ENCODE data around the gene CNOT6L. TPM values are rescaled to one million over a fixed set of nuclear protein-coding genes. Genes with fewer than 3 reads are reported as not detected.
"Not testable (repeated sequence)": the region's sequence is repeated elsewhere in the genome, so short reads cannot be mapped to it uniquely, and the experiment has no call there.

The CNOT6L gene
- total RNA-seq, 1 experiment from 2014 or later = 2.1 TPM

DNA sequence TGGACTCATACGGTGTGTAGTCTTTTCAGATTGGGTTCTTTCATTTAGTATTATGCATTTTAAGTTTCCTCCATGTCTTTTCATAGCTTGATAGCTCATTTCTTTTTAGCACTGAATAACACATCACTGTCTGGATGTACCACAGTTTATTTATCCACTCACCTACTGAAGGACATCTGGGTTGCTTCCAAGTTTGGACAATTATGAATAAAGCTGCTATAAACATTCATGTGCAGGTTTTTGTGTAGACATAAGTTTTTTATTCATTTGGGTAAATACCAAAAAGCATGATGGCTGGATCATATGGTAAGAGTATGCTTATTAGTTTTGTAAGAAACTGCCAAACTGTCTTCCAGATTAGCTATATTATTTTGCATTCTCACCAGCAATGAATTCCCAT, 29.0 kb downstream of the CNOT6L start:
- in situ Hi-C loops (cut with HindIII; ENCODE audit: low pct_unique_long_range_greater_than_20kb, low sequenced_read_pairs) = no loop called here
- no peak for DNase-seq (ENCODE audit: low read depth)

DNA sequence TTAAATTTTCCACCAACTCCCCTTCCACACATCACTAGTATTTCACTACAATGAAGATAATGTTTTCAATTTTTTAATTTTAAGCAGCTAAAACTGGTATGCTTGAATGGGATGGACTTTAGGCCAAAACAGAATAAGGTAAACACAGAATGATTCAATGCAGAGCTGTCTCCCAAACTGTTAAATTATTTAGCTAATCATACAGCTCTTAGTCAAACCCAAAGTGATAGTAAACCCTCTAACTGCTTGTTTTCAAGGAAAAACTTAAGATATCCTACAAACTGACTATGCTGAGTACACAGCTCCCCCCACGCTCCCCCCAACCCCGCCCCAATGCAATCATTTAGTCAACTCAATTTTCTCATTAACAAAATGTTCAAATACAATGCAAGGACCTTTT, 30.2 kb downstream of the CNOT6L start:
- in situ Hi-C loops (cut with HindIII; ENCODE audit: low pct_unique_long_range_greater_than_20kb, low sequenced_read_pairs) = no loop called here
- no peak for DNase-seq (ENCODE audit: low read depth)

DNA sequence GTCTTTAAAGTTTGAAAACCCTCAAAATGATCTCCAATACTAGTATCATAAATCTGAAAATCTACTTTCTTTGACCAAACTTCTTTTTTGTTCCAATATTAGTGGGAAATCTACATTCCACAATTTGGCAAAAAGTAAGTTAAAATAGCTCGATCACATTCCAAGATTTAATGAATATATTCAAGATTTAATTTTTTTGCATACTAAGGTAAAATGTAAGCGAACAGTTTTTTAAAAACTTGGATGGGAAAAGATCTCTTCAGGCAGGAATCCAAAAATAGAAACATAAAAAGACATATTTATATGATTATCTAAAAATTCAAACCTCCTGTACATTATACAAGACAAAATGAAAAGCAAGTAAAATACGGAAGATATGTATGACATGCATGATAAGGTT, 31.2 kb downstream of the CNOT6L start:
- in situ Hi-C loops (cut with HindIII; ENCODE audit: low pct_unique_long_range_greater_than_20kb, low sequenced_read_pairs) = no loop called here
- no peak for DNase-seq (ENCODE audit: low read depth)

GRCh38 chr4:77785669-77786068, 33.5 kb downstream of the CNOT6L start:
- no peak for DNase-seq (ENCODE audit: low read depth)

DNA sequence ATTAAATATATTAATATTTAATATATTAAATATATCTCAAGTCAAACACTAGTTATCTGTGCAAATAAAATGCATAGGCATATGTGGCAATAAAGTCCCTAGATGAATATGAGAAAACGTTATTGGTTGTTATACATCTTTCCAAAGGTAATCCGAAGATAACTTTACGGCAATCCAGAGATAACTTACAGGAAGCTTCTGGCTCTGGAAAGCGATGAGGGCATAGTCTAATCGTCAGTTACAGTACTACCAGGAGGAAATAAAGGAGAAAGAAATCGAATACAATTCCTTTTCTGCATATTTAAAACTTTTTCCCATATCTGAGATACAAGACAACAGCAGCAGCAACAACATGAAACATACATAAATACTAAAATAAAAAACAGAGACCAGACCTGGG, 35.3 kb downstream of the CNOT6L start:
- in situ Hi-C loops (cut with HindIII; ENCODE audit: low pct_unique_long_range_greater_than_20kb, low sequenced_read_pairs) = no loop called here
- DNase-seq (ENCODE audit: low read depth) = no peak

More at GRCh38 chr4:77785669-77786068, 33.5 kb downstream of the CNOT6L start:
- in situ Hi-C loops (cut with HindIII; ENCODE audit: low pct_unique_long_range_greater_than_20kb, low sequenced_read_pairs) = no loop called here

GRCh38 chr4:77782102-77782835, 36.9 kb downstream of the CNOT6L start:
- in situ Hi-C loops (cut with HindIII; ENCODE audit: low pct_unique_long_range_greater_than_20kb, low sequenced_read_pairs) = no loop called here
- DNase-seq (ENCODE audit: low read depth) = no peak

GRCh38 chr4:77780762-77781161, 38.4 kb downstream of the CNOT6L start:
- in situ Hi-C loops (cut with HindIII; ENCODE audit: low pct_unique_long_range_greater_than_20kb, low sequenced_read_pairs); DNase-seq (ENCODE audit: low read depth): not testable (repeated sequence)

DNA sequence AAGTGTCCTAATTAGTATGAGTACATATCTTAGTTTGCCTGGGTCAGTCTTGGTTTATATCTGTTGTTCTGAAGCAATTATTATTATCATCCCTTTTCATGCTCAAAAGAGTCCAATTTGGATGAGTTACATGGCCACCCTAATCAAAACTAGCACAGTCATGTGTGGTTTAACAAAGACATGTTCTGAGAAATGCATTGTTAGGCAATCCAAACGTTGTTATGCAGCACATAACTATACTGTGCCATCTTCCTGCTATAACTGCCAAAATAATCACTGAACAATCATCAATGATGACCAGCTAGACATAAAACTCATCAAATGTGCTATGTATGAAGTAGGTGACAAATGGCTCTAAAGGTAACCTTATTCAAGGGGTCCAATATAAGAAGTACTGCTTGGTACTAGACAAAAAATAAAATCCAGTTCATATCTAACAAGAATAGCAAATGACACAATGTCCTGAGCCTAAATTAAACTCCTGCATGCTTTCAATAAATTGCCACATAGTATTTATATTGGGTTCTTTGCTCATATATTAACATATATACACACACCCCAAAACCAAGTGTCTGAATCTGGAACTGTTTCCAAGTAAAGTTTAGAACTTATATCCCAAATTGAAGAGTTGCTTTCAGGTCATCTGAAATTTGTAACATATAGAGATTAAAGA, 41.9 kb downstream of the CNOT6L start:
- no peak for DNase-seq (ENCODE audit: low read depth)
- in situ Hi-C loops (cut with HindIII; ENCODE audit: low pct_unique_long_range_greater_than_20kb, low sequenced_read_pairs) = no loop called here

GRCh38 chr4:77776182-77777134, 42.7 kb downstream of the CNOT6L start:
- DNase-seq (ENCODE audit: low read depth) = no peak
- in situ Hi-C loops (cut with HindIII; ENCODE audit: low pct_unique_long_range_greater_than_20kb, low sequenced_read_pairs) = no loop called here

DNA sequence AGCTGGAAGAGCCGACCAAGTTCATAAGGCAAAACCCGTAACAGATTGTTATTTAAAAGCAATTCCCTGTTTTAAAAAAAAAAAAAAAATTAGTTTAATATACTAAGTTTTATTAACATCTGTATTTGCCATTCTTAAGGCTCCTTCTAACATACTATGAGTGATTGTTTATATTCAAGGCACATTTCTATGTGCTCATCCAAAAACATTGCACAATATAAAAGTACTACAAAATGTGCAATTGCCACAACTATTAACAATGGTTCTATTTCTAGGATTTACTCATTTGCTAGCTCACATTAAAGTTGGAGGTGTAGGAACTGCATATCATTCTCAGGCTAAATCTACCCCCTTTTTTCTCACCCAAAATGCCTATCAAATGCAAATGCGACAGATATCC, 46.1 kb downstream of the CNOT6L start:
- no peak for DNase-seq (ENCODE audit: low read depth)
- in situ Hi-C loops (cut with HindIII; ENCODE audit: low pct_unique_long_range_greater_than_20kb, low sequenced_read_pairs) = no loop called here

DNA sequence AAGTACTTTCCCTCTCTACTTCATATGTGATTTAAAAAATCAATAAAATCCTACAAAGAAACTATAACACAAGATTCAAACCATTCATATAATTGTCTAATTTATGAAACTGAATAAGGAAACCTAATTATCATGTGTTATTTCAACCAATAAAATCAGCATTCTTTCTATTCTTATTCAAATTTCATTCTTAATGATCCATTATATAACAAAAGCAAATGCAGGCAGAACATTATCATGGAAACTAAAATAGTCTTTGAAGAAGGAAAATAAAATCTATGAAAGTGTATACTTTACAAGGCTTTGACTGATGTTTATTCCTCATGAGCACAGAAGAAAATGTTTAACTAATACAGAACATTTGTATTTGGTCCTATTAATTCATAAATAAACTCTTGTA, 47.6 kb downstream of the CNOT6L start:
- in situ Hi-C loops (cut with HindIII; ENCODE audit: low pct_unique_long_range_greater_than_20kb, low sequenced_read_pairs) = no loop called here
- DNase-seq (ENCODE audit: low read depth) = no peak

- no peak for DNase-seq (ENCODE audit: low read depth)
- in situ Hi-C loops (cut with HindIII; ENCODE audit: low pct_unique_long_range_greater_than_20kb, low sequenced_read_pairs) = no loop called here
Measured at GRCh38 chr4:77765720-77766119, 53.4 kb downstream of the CNOT6L start.

DNA sequence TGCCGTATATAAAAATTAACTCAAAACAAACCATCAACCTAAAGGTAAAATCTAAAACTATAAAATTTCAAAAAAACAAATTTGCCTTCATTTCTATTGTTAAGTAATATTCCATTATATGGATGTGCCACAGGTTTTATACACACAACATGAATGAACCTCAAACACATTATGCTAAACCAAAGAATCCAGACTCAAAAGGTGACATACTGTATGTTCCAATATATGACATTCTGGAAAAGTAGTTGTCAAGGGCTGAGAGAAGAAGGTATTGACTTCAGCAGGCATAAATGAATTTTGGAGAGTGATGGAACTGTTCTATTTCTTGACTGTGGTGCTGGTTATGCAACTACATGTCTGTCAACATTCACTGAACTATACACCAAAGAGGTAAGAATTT, 56.6 kb downstream of the CNOT6L start:
- no peak for DNase-seq (ENCODE audit: low read depth)
- in situ Hi-C loops (cut with HindIII; ENCODE audit: low pct_unique_long_range_greater_than_20kb, low sequenced_read_pairs) = no loop called here

GRCh38 chr4:77761595-77761994, 57.6 kb downstream of the CNOT6L start:
- in situ Hi-C loops (cut with HindIII; ENCODE audit: low pct_unique_long_range_greater_than_20kb, low sequenced_read_pairs) = no loop called here
- DNase-seq (ENCODE audit: low read depth) = no peak

- in situ Hi-C loops (cut with HindIII; ENCODE audit: low pct_unique_long_range_greater_than_20kb, low sequenced_read_pairs) = no loop called here
- DNase-seq (ENCODE audit: low read depth) = no peak
Measured at GRCh38 chr4:77758804-77759203, 60.4 kb downstream of the CNOT6L start.

DNA sequence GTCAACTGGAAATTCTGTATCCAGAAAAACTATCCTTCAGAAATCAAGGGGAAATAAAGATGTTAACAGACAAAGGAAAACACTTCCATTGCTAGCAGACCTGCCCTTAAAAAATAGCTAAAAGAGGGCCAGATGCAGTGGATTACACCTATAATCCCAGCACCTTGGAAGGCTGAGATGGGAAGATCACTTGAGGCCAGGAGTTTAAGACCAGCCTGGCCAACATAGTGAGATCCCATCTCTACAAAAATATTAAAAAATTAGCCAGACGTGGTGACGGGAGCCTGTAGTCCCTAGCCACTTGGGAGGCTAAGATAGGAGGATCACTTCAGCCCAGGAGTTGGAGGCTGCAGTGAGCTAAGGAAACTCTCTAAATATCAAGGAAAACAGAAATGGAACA, 67.4 kb downstream of the CNOT6L start:
- in situ Hi-C loops (cut with HindIII; ENCODE audit: low pct_unique_long_range_greater_than_20kb, low sequenced_read_pairs) = no loop called here
- no peak for DNase-seq (ENCODE audit: low read depth)

DNA sequence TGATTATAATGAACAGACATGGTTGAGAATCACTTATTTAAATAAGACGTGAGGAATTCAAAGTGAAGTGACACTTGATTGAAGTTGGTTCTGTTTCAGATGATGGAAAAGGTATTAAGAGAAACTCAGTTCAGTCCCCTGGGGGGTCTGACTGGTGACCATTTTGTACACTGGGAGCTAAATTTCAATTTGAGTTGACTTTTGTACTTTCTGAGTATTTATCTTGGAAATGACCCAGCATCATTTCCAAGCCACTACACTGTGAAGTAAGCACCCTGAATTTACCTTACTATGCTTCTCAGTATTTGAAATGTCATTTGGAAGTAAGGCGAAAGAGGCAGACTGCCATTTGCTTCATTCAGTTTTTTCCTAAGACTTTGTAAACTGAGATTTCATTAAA, 73.4 kb downstream of the CNOT6L start:
- in situ Hi-C loops (cut with HindIII; ENCODE audit: low pct_unique_long_range_greater_than_20kb, low sequenced_read_pairs) = no loop called here
- DNase-seq (ENCODE audit: low read depth) = no peak

DNA sequence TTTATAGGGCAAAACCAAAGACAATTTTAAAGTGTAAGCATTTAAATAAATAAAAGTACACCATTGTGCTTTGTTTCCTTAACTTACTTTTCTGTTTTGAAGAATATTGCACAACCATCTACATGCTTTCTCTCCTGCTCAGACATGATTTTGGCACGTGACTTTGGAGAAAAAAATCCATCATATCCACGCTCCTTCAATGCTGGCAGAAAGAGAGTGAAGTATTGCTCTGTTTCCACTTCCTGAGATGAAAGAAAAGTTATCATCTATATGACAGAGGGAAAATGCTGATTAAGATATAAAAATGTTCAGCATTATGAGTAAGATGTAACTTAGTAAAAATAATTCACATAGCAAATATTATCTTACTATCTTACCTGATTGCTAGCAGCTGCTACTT, 77.1 kb downstream of the CNOT6L start:
- DNase-seq (ENCODE audit: low read depth) = no peak
- in situ Hi-C loops (cut with HindIII; ENCODE audit: low pct_unique_long_range_greater_than_20kb, low sequenced_read_pairs) = no loop called here

DNA sequence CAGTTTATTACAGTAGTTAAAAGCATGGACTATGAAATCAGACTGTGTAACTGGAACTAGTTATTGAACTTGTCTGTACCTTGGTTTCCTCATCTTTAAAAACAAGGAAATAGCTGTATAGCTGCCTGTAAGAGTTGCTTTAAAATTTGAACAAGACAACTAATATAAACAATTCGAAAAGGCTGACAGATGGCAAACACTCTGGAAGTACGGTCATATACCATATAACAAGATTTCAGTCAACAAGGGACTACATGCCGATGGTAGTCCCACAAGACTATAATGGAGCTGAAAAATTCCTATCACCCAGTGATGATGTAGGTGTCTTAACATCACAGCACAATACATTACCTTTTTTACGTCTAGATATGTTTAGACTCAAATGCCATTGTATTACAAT, 78.7 kb downstream of the CNOT6L start:
- DNase-seq (ENCODE audit: low read depth) = no peak
- in situ Hi-C loops (cut with HindIII; ENCODE audit: low pct_unique_long_range_greater_than_20kb, low sequenced_read_pairs) = no loop called here

Data from Caki2 (cell line).